ENCODE results near the gene PIGU.

PIGU gene

DNA sequence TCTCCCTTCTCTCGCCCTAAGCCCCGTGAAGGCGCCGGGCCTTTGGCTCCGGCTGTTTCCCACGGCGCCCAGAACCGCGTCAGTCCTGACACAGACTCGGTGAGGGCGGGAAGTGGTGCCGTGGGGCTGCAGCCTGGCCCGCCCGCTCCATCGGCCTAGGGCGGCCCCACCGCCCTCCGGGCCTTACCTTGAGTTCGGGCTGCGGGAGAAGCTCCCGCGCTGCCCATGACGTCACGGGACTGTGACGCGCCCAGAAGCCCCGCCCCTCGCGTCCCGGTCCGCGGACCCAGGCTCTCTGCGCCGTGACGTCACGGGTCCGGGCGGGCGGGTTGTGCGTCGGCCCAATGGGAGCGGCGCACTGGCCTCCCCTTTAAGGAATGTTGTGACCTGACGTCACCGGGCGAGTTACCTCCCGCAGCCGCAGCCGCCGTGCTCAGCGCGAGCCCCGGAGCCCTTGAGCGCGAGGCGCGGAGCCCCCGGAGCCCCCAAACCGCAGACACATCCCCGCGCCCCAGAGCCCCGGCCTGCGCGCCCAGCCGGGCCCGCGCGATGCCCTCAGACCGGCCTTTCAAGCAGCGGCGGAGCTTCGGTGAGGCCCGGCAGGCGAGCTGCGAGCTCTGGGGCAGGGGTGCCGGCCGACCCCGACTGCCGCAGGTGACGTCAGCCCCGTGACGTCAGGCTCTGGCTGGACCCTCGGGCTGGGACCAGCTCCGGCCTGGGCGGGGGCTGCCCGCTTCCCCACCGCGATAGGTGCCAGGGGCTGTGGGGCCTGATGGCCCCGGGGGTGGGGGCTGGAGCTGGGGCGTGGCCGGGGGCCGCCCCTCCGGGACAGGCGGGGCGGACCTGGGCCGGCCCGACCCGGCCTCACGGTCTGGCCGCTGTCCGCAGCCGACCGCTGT, 118.3 kb downstream of the PIGU start, which contains the start of gene MAP1LC3A:
MAP1LC3A (plus strand) TSS at position 399 of the 899 bp plus-strand sequence; CDS start at position 550, 151 bp downstream.
- no peaks in the 10 kb centered on the region for H3K9me3 Mint-ChIP-seq
- peaks cover 3% of the 10 kb centered on the region for H3K36me3 Mint-ChIP-seq (ENCODE audit: low read depth)
- no peaks in the 10 kb centered on the region for H3K27me3 Mint-ChIP-seq
- peaks cover 7% of the 10 kb centered on the region for H3K4me1 Mint-ChIP-seq (ENCODE audit: low read depth)
- peak within 1 kb of the TSS; percentile 86 for H3K27ac Mint-ChIP-seq
- H3K4me3 Mint-ChIP-seq, result peak within 1 kb of the TSS; percentile 87

DNA sequence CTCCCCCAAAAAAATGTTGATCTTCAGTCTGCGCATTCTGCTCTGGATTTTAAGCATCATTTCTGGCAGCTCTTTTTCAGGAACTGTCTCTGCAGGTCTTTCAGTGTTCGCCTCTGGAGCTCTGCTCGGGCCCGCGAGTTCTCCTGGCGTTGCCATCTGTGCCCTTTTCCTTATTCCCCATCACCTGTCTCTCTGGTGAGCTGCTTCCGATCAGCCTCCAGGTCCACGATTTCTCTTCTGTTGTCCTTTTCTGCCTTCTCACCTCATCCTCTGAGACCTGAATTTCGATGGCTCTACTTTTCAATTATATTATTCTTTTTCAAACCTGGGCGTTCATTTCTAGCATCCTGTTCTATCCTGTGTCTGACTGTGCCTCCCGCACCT, 119.0 kb downstream of the PIGU start:
- H3K27me3 Mint-ChIP-seq, result no peaks in the 10 kb centered on the region
- H3K4me3 Mint-ChIP-seq, result peak overlapping the region; percentile 87
- peak overlapping the region; percentile 86 for H3K27ac Mint-ChIP-seq
- H3K9me3 Mint-ChIP-seq, result no peaks in the 10 kb centered on the region
- peaks cover 3% of the 10 kb centered on the region for H3K36me3 Mint-ChIP-seq (ENCODE audit: low read depth)
- H3K4me1 Mint-ChIP-seq (ENCODE audit: low read depth), result peaks cover 7% of the 10 kb centered on the region

GRCh38 chr20:34553366-34553867, 123.5 kb downstream of the PIGU start:
- Mint-ChIP-seq H3K9me3 (no peaks in the 10 kb centered on the region), H3K4me3 (no peak overlapping the region), H3K27ac (no peak overlapping the region), H3K36me3 (ENCODE audit: low read depth) (peaks cover 3% of the 10 kb centered on the region), H3K4me1 (ENCODE audit: low read depth) (peaks cover 7% of the 10 kb centered on the region), H3K27me3 (no peaks in the 10 kb centered on the region)

DNA sequence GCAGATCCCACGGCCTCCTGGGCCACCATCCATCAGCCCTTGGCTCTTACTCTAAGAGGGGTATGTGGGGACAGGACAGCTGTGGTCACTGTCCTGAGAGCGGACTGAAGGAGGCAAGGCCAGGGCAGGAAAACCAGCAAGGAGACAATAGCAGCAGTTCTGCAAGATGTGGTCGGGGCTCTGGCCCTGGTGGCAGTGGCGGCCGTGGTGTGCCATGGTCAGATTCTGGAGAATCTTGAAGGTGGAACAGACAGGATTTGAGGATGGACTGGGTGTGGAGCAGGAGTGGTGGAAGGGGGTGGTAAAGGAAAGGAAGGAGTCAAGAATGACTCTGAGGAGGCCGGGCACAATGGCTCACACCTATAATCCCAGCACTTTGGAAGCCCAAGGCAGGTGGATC, 124.3 kb downstream of the PIGU start:
- Mint-ChIP-seq H3K27ac (no peak overlapping the region), H3K9me3 (no peaks in the 10 kb centered on the region), H3K4me3 (no peak overlapping the region), H3K27me3 (no peaks in the 10 kb centered on the region), H3K36me3 (ENCODE audit: low read depth) (no peaks in the 10 kb centered on the region), H3K4me1 (ENCODE audit: low read depth) (no peaks in the 10 kb centered on the region)

DNA sequence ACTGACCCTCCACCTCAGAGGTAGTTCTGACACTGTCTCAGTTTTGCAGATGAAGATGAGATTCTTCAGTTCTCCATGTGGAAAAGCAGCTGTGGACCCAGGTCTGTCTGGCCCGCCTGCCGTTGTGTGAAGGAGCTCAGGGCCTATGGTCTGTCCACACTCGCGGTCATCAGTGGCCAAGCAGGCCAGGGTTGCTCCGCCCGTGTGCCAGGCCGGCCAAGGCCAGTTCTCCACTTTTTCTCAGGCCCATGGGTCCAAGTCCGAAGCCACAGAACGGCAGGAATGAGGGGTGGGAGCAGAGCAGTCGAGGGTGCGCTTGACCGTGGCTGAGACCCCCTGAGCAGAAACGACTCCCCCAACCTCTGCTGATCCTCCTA, 127.0 kb downstream of the PIGU start:
- Mint-ChIP-seq H3K9me3 (no peaks in the 10 kb centered on the region), H3K36me3 (ENCODE audit: low read depth) (no peaks in the 10 kb centered on the region), H3K27me3 (no peaks in the 10 kb centered on the region), H3K4me1 (ENCODE audit: low read depth) (no peaks in the 10 kb centered on the region), H3K4me3 (no peak overlapping the region), H3K27ac (no peak overlapping the region)

DNA sequence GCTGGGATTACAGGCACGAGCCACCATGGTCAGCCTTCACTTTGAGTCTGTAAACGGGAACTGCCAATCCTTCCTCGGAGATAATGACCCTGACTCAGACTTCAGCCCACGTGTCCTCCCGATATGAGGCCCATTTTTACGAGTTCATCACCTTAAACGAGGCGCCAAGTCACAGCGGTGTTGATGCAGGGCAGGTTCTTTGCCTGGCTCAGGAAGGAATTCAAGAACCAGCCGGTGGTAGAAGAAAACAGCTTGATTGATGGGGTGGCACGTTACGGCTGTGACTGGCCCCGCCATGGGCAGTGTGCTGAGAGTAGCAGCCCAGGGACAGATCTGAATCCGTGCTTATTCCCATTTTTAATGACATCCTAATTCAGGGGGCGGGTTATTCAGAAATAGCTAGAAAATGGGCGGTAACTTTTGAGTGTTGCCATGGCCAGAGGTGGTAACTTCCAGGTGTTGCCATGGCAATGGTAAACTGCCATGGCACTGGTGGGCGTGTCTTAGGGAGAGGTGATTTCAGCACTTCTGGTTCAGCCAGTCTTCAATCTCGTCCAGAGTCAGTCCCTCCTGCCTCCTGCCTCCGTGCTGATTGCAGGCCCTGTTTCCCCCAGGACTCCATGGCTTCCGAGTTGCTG, 127.5 kb downstream of the PIGU start:
- no peaks in the 10 kb centered on the region for H3K36me3 Mint-ChIP-seq (ENCODE audit: low read depth)
- no peaks in the 10 kb centered on the region for H3K27me3 Mint-ChIP-seq
- H3K4me1 Mint-ChIP-seq (ENCODE audit: low read depth), result peaks cover 4% of the 10 kb centered on the region
- no peak overlapping the region for H3K27ac Mint-ChIP-seq
- no peak overlapping the region for H3K4me3 Mint-ChIP-seq
- no peaks in the 10 kb centered on the region for H3K9me3 Mint-ChIP-seq

- Mint-ChIP-seq H3K4me1 (ENCODE audit: low read depth) (peaks cover 12% of the 10 kb centered on the region), H3K27ac (no peak overlapping the region), H3K27me3 (no peaks in the 10 kb centered on the region), H3K36me3 (ENCODE audit: low read depth) (no peaks in the 10 kb centered on the region), H3K4me3 (no peak overlapping the region), H3K9me3 (no peaks in the 10 kb centered on the region)
Observed at GRCh38 chr20:34547844-34548613, 128.9 kb downstream of the PIGU start.

GRCh38 chr20:34546751-34547181, 130.1 kb downstream of the PIGU start:
- Mint-ChIP-seq H3K36me3 (ENCODE audit: low read depth) (no peaks in the 10 kb centered on the region), H3K4me1 (ENCODE audit: low read depth) (peaks cover 14% of the 10 kb centered on the region), H3K27me3 (no peaks in the 10 kb centered on the region), H3K27ac (no peak overlapping the region), H3K4me3 (no peak overlapping the region), H3K9me3 (no peaks in the 10 kb centered on the region)

GRCh38 chr20:34544109-34544796, 132.6 kb downstream of the PIGU start:
- Mint-ChIP-seq H3K4me3 (peak overlapping the region; percentile 15), H3K4me1 (ENCODE audit: low read depth) (peaks cover 24% of the 10 kb centered on the region), H3K9me3 (no peaks in the 10 kb centered on the region), H3K36me3 (ENCODE audit: low read depth) (peaks cover 19% of the 10 kb centered on the region), H3K27me3 (no peaks in the 10 kb centered on the region), H3K27ac (no peak overlapping the region)

- Mint-ChIP-seq H3K9me3 (no peaks in the 10 kb centered on the region), H3K27ac (no peak overlapping the region), H3K4me3 (no peak overlapping the region), H3K4me1 (ENCODE audit: low read depth) (peaks cover 24% of the 10 kb centered on the region), H3K27me3 (no peaks in the 10 kb centered on the region), H3K36me3 (ENCODE audit: low read depth) (peaks cover 23% of the 10 kb centered on the region)
Observed at GRCh38 chr20:34543463-34544056, 133.3 kb downstream of the PIGU start.

GRCh38 chr20:34542439-34542838, 134.5 kb downstream of the PIGU start:
- H3K4me3 Mint-ChIP-seq, result no peak overlapping the region
- no peak overlapping the region for H3K27ac Mint-ChIP-seq
- no peaks in the 10 kb centered on the region for H3K27me3 Mint-ChIP-seq
- peaks cover 24% of the 10 kb centered on the region for H3K36me3 Mint-ChIP-seq (ENCODE audit: low read depth)
- peaks cover 24% of the 10 kb centered on the region for H3K4me1 Mint-ChIP-seq (ENCODE audit: low read depth)
- H3K9me3 Mint-ChIP-seq, result no peaks in the 10 kb centered on the region

DNA sequence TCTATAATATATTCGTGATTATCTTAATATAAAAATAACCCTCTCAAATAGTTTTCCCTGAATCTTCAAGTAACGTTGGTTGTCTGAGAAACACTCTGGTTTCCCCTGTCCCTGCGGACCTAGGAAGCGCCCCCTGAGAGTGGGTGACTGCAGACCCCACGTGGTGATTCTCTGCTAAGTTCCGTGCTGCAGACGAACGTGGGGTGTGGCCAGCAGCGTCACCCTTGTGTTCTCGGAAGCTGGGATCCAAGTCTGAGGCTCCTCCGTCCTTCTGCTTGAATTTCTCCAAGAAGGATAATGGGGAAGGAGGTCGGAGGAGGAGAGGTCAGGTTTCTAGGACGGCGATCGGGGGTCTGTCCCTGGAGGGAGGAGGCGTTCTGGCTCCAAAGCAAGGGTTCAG, 135.0 kb downstream of the PIGU start:
- H3K27me3 Mint-ChIP-seq, result no peaks in the 10 kb centered on the region
- no peak overlapping the region for H3K27ac Mint-ChIP-seq
- H3K4me1 Mint-ChIP-seq (ENCODE audit: low read depth), result peaks cover 24% of the 10 kb centered on the region
- peaks cover 29% of the 10 kb centered on the region for H3K36me3 Mint-ChIP-seq (ENCODE audit: low read depth)
- H3K9me3 Mint-ChIP-seq, result no peaks in the 10 kb centered on the region
- H3K4me3 Mint-ChIP-seq, result no peak overlapping the region

DNA sequence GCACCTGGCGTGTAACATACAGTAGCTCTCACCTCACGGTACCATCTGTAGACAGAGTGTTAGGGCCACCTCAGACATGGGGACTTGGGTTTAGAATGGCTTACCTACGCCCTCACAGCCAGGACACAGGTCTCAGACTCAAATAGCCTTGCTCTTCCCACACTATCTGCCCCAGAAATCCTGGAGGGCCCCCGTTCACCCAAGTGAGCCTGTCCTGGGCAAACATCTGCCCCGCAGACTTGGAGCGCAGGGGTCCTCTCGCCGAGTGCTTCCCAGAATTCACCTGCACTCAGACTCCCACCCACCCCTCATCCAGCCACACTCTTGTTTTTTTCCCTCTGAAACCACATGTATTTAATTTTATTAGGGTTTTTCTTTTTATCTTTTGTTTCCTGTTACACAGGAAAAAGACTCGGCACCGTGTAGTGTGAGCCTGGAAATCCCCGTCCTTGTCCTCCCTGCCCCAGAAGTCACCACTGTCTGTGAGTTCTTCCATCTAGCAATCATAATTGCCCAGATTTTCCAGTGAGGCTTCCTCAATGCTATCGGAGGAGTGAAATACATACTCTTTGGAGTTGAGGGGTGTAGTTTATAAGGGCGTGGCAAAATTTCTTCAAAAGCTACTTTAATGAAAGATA, 135.5 kb downstream of the PIGU start:
- H3K9me3 Mint-ChIP-seq, result no peaks in the 10 kb centered on the region

More for the DNA sequence above, 135.5 kb downstream of the PIGU start:
- H3K4me3 Mint-ChIP-seq, result no peak overlapping the region
- H3K36me3 Mint-ChIP-seq (ENCODE audit: low read depth), result peaks cover 33% of the 10 kb centered on the region
- peak overlapping the region; percentile 75 for H3K27ac Mint-ChIP-seq
- peaks cover 24% of the 10 kb centered on the region for H3K4me1 Mint-ChIP-seq (ENCODE audit: low read depth)
- H3K27me3 Mint-ChIP-seq, result no peaks in the 10 kb centered on the region

Measured in stimulated activated naive CD8-positive, alpha-beta T cell treated with anti-CD3 and anti-CD28 coated beads, Interleukin-15, Interleukin-2, amounts not matched to agents 100 ng/mL and 50 ng/mL, for 24 hours (primary cell).